BJ (cell line): ENCODE results near the gene PIGQ. TPM values are rescaled to one million over a fixed set of nuclear protein-coding genes. Genes with fewer than 3 reads are reported as not detected.

Experiments
- CTCF ChIA-PET: fragments of 350-600 bp; formaldehyde crosslinking; extraction: SDS; loops from one replicate; lab custom pipeline; 2021; ENCODE audit warnings: antibody characterized with exemption, inconsistent platforms; lab: Yijun Ruan, JAX
- POLR2A ChIA-PET: fragments of 300-600 bp; sonication (Branson Sonifier 250); formaldehyde crosslinking; extraction: SDS; loops from one replicate; lab custom pipeline; 2021; ENCODE audit warnings: antibody characterized with exemption; lab: Charles Lee
- DNase-seq: peaks from one replicate; pipeline ENCODE4 v3.0.0-alpha.2; 2011; ENCODE audit warnings: low read depth
- H3K27me3 ChIP-seq: 2 replicates; pipeline ENCODE4 v1.6.0; 2011; ENCODE audit warnings: low read length; ENCODE audit not compliant: control insufficient read depth, insufficient read depth
- H3K36me3 ChIP-seq: 2 replicates; pipeline ENCODE4 v1.5.1; 2011; ENCODE audit warnings: low read length; ENCODE audit not compliant: control insufficient read depth, insufficient read depth
- H3K4me3 ChIP-seq: 2 replicates; pipeline ENCODE4 v1.5.1; 2011; ENCODE audit warnings: low read depth, mild to moderate bottlenecking, control low read depth, low read length
- polyA plus RNA-seq: library from polyadenylated mRNA; depleted of rRNA; stranded (reverse); fragments of >200 nt; gene quantifications from 2 replicates; pipeline ENCODE4 v1.2.3, GENCODE V29; 2011
- TF ChIP-seq, protein P1 (sequence below): IDR thresholded peaks from 2 replicates; pipeline ENCODE4 v1.5.1; 2011; ENCODE audit warnings: low read depth, mild to moderate bottlenecking, control low read depth, inconsistent platforms, low read length, moderate library complexity; ENCODE audit not compliant: insufficient read depth

The PIGQ gene
- polyA plus RNA-seq, 1 experiment: 26.6 TPM

DNA sequence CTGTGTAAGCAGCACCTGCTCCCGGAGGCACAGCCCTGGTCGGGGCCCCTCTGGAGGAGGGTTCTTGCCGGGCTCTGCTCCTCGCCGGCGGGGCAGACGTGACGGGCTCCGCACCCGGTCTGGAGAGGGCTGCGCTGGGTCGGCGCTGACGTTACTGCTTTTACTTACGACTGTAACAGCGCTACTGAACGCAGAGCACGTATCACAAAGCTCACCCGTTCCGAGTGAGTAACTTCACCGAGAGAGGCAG is 18.8 kb downstream of the PIGQ start:
- peak overlapping the region; percentile 91 for H3K4me3 ChIP-seq
- DNase-seq: no peak
- peaks cover 2% of the 10 kb centered on the region; the same call in 1 of the 2 replicates for H3K36me3 ChIP-seq
- H3K27me3 ChIP-seq: no peaks in the 10 kb centered on the region
- POLR2A ChIA-PET: no interaction called here
- CTCF ChIA-PET: interaction anchor here (1.1 to 1.5 kb wide), 2 partner anchors 42 to 48 kb away, joined by 3 to 5 read pairs; partner anchors contain the start of gene METTL26
- TF ChIP-seq, protein P1, sequence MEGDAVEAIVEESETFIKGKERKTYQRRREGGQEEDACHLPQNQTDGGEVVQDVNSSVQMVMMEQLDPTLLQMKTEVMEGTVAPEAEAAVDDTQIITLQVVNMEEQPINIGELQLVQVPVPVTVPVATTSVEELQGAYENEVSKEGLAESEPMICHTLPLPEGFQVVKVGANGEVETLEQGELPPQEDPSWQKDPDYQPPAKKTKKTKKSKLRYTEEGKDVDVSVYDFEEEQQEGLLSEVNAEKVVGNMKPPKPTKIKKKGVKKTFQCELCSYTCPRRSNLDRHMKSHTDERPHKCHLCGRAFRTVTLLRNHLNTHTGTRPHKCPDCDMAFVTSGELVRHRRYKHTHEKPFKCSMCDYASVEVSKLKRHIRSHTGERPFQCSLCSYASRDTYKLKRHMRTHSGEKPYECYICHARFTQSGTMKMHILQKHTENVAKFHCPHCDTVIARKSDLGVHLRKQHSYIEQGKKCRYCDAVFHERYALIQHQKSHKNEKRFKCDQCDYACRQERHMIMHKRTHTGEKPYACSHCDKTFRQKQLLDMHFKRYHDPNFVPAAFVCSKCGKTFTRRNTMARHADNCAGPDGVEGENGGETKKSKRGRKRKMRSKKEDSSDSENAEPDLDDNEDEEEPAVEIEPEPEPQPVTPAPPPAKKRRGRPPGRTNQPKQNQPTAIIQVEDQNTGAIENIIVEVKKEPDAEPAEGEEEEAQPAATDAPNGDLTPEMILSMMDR: no peak

- POLR2A ChIA-PET: no interaction called here
- CTCF ChIA-PET: interaction anchor here (1.1 to 1.5 kb wide), 2 partner anchors 42 to 47 kb away, joined by 3 to 5 read pairs; partner anchors contain the start of gene METTL26
- Histone ChIP-seq H3K27me3 (no peaks in the 10 kb centered on the region), H3K4me3 (peak overlapping the region; percentile 91), H3K36me3 (peaks cover 2% of the 10 kb centered on the region; the same call in 1 of the 2 replicates)
- TF ChIP-seq, protein P1: no peak
- DNase-seq: peak; percentile 51
These were observed 19.3 kb downstream of the PIGQ start for GRCh38 chr16:588889-589657.

DNA sequence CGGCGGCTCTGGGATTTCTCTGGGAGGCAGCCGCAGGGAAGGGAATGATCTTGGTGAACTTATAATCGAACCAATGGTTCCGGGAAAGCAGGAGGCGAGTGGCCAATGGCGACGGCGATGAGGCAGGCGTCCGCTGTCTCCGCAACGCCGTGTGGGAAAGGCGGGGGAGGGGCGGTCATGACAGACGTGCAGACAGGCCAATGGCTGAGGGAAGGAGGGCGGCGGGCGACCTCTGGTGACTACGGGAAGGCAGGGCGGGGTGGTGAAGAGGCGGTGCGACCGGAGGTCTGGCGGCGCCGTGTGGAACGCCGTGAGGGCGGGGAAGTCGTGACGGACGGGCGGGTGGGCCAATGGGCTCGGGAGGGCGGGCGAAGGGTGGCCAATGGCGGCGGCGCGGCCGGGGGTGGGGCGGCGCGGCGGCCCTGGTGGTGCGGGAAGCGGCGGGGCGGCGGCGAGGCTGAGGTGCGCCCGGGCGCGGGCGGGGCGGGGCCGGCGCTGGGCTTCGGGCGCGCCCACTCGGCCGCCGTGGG is 20.0 kb downstream of the PIGQ start, which contains the start of gene RAB40C:
TSS of gene RAB40C (plus strand) at position 409 of the 530 bp plus-strand sequence. CDS start 226 bp downstream, outside the sequence.
- ChIA-PET CTCF (interaction anchor here (1.0 kb wide), 1 partner anchor 15 kb away, joined by 4 read pairs; no protein-coding TSS in a partner anchor), POLR2A (no interaction called here)
- no peaks in the 10 kb centered on the region for H3K27me3 ChIP-seq
- H3K36me3 ChIP-seq: peaks cover 4% of the 10 kb centered on the region; the same call in 1 of the 2 replicates
- peak within 1 kb of the TSS; percentile 94 for H3K4me3 ChIP-seq
- TF ChIP-seq, protein P1: peak; percentile 33
- DNase-seq: peak; percentile 68

DNA sequence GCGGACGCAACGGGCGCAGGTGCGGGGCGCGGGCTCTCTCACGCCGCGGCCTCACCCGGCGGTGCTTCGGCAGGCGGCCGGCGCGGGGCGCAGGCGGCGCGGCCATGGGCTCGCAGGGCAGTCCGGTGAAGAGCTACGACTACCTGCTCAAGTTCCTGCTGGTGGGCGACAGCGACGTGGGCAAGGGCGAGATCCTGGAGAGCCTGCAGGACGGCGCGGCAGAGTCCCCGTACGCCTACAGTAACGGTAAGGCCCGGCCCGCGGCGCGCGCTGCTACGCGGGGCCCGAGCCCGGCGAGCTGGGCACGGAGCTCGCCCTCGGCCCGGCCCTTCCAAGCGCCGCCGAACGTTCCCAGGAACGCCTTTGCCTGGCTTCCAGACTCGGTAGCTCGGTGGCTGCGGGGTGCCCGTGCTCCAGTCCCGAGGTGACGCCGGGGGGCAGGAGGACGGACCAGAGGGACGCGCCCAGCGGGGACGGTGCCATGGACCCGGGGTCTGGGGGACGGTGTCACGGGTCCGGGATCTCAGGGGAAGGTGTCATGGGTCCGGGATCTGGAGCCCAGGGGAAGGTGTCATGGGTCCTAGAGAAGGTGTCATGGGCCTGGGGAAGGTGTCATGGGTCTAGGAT is 20.5 kb downstream of the PIGQ start:
- CTCF ChIA-PET: interaction anchor here (1.0 kb wide), 1 partner anchor 15 kb away, joined by 4 read pairs; no protein-coding TSS in a partner anchor
- TF ChIP-seq, protein P1: no peak
- POLR2A ChIA-PET: no interaction called here
- Histone ChIP-seq H3K36me3 (peaks cover 4% of the 10 kb centered on the region; the same call in 1 of the 2 replicates), H3K27me3 (no peaks in the 10 kb centered on the region), H3K4me3 (peak overlapping the region; percentile 94)
- DNase-seq: no peak

GRCh38 chr16:590815-591200 is 21.0 kb downstream of the PIGQ start:
- H3K36me3 ChIP-seq: peaks cover 4% of the 10 kb centered on the region; the same call in 1 of the 2 replicates
- TF ChIP-seq, protein P1: no peak
- CTCF ChIA-PET: interaction anchor here (1.0 kb wide), 1 partner anchor 14 kb away, joined by 4 read pairs; no protein-coding TSS in a partner anchor
- POLR2A ChIA-PET: no interaction called here
- H3K27me3 ChIP-seq: no peaks in the 10 kb centered on the region
- H3K4me3 ChIP-seq: peak overlapping the region; percentile 94
- DNase-seq: no peak
